ENCODE results near the gene LRRC71. TPM values are rescaled to one million over a fixed set of nuclear protein-coding genes. Genes with fewer than 3 reads are reported as not detected.

The LRRC71 gene
- total RNA-seq, 2 donors from 2014 or later: not detected

- Histone ChIP-seq H3K27me3 (ENCODE audit: control insufficient read depth, insufficient read depth, low read length, poor library complexity, severe bottlenecking) (no peaks in the 10 kb centered on the region), H3K9ac (ENCODE audit: extremely low read depth, low read length, poor library complexity, severe bottlenecking) (no peak overlapping the region), H3K36me3 (ENCODE audit: control insufficient read depth, insufficient read depth, low read length) (peaks cover 95% of the 10 kb centered on the region), H3K27ac (ENCODE audit: low read depth, low read length) (no peak overlapping the region), H3K4me1 (ENCODE audit: control insufficient read depth, insufficient read depth, low read length) (peaks cover 8% of the 10 kb centered on the region), H3K9me3 (ENCODE audit: control insufficient read depth, low read length) (no peaks in the 10 kb centered on the region), H3K4me3 (ENCODE audit: low read length) (no peak overlapping the region)
- Mint-ChIP-seq H3K27me3 (ENCODE audit: insufficient read depth) (no peaks in the 10 kb centered on the region), H3K4me3 (no peak overlapping the region), H3K27ac (no peak overlapping the region), H3K4me1 (peaks cover 29% of the 10 kb centered on the region), H3K36me3 (ENCODE audit: low read depth) (peaks cover 82% of the 10 kb centered on the region), H3K9me3 (no peaks in the 10 kb centered on the region)
- DNase-seq: no peak
- TF ChIP-seq, protein P1, sequence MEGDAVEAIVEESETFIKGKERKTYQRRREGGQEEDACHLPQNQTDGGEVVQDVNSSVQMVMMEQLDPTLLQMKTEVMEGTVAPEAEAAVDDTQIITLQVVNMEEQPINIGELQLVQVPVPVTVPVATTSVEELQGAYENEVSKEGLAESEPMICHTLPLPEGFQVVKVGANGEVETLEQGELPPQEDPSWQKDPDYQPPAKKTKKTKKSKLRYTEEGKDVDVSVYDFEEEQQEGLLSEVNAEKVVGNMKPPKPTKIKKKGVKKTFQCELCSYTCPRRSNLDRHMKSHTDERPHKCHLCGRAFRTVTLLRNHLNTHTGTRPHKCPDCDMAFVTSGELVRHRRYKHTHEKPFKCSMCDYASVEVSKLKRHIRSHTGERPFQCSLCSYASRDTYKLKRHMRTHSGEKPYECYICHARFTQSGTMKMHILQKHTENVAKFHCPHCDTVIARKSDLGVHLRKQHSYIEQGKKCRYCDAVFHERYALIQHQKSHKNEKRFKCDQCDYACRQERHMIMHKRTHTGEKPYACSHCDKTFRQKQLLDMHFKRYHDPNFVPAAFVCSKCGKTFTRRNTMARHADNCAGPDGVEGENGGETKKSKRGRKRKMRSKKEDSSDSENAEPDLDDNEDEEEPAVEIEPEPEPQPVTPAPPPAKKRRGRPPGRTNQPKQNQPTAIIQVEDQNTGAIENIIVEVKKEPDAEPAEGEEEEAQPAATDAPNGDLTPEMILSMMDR (conservative IDR thresholded peaks at IDR 0.05): no peak
- WGBS, 2 experiments (ENCODE audit: insufficient coverage in 1 of 2, insufficient read length in 1 of 2): 96 to 100% methylated on average over 5 of the region's 5 CpGs
Observed at GRCh38 chr1:156951371-156951770, 30.9 kb downstream of the LRRC71 start.

DNA sequence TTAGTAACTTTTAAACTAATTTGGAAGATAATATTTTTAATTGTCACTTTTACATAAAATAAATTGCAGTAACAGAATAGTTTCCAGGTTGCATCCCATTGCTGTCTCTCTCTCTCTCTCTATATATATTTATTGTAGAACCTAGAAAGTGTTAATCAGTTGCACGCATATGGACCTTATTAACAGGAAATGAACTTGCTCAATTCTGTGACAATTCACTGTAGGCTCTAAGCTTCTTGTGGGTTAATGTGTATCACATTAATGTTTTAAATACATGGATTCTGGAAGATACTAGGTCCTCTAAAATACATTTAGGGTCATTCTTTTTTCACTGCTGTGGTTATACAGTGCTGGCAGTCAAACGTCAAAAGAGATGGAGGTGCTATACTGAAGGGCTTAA is 33.1 kb downstream of the LRRC71 start:
- no peaks in the 10 kb centered on the region for H3K9me3 ChIP-seq (ENCODE audit: control insufficient read depth, low read length)
- H3K4me1 ChIP-seq (ENCODE audit: control insufficient read depth, insufficient read depth, low read length): peaks cover 8% of the 10 kb centered on the region
- Mint-ChIP-seq H3K36me3 (ENCODE audit: low read depth) (peaks cover 83% of the 10 kb centered on the region), H3K27me3 (ENCODE audit: insufficient read depth) (no peaks in the 10 kb centered on the region), H3K9me3 (no peaks in the 10 kb centered on the region), H3K27ac (no peak overlapping the region), H3K4me3 (no peak overlapping the region), H3K4me1 (peaks cover 29% of the 10 kb centered on the region)
- TF ChIP-seq, protein P1 (conservative IDR thresholded peaks at IDR 0.05): no peak
- no peak overlapping the region for H3K27ac ChIP-seq (ENCODE audit: low read depth, low read length)
- peaks cover 94% of the 10 kb centered on the region for H3K36me3 ChIP-seq (ENCODE audit: control insufficient read depth, insufficient read depth, low read length)
- 96% methylated on average over 2 of the region's 2 CpGs; no CpG with 5 or more reads in 1 of the 2 experiments for WGBS, 2 experiments (ENCODE audit: insufficient coverage in 1 of 2, insufficient read length in 1 of 2)
- no peaks in the 10 kb centered on the region for H3K27me3 ChIP-seq (ENCODE audit: control insufficient read depth, insufficient read depth, low read length, poor library complexity, severe bottlenecking)
- H3K9ac ChIP-seq (ENCODE audit: extremely low read depth, low read length, poor library complexity, severe bottlenecking): no peak overlapping the region
- no peak for DNase-seq
- no peak overlapping the region for H3K4me3 ChIP-seq (ENCODE audit: low read length)

DNA sequence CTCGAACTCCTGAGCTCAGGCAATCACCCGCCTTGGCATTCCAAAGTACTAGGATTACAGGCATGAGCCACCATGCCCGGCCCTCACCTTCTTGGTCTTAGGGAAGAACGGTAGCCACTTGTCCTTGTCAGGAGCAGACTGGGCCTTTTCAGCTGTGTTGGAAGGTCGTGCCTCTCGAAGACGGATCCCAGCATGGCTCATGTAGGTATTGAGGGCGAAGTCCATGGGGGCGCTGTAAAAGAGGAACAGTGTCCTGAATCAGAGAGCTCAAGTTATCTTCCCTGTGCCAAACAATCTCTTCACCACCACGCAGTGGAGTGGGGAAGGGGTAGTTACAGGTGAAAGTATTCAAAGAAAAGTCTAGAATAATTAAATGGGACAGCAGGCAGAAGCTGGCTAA is 35.9 kb downstream of the LRRC71 start:
- no peak overlapping the region for H3K9ac ChIP-seq (ENCODE audit: extremely low read depth, low read length, poor library complexity, severe bottlenecking)
- Mint-ChIP-seq H3K27me3 (ENCODE audit: insufficient read depth) (no peaks in the 10 kb centered on the region), H3K4me3 (no peak overlapping the region), H3K9me3 (no peaks in the 10 kb centered on the region), H3K27ac (no peak overlapping the region), H3K36me3 (ENCODE audit: low read depth) (peaks cover 91% of the 10 kb centered on the region), H3K4me1 (peaks cover 13% of the 10 kb centered on the region)
- no peaks in the 10 kb centered on the region for H3K9me3 ChIP-seq (ENCODE audit: control insufficient read depth, low read length)
- peaks cover 7% of the 10 kb centered on the region for H3K4me1 ChIP-seq (ENCODE audit: control insufficient read depth, insufficient read depth, low read length)
- WGBS, 2 experiments (ENCODE audit: insufficient coverage in 1 of 2, insufficient read length in 1 of 2): 87 to 96% methylated on average over 9 to 10 of the region's 10 CpGs
- DNase-seq: no peak
- no peaks in the 10 kb centered on the region for H3K27me3 ChIP-seq (ENCODE audit: control insufficient read depth, insufficient read depth, low read length, poor library complexity, severe bottlenecking)
- TF ChIP-seq, protein P1 (conservative IDR thresholded peaks at IDR 0.05): no peak
- H3K36me3 ChIP-seq (ENCODE audit: control insufficient read depth, insufficient read depth, low read length): peaks cover 91% of the 10 kb centered on the region
- no peak overlapping the region for H3K4me3 ChIP-seq (ENCODE audit: low read length)
- no peak overlapping the region for H3K27ac ChIP-seq (ENCODE audit: low read depth, low read length)
